ENCODE measurements around the gene UBE2Q1. TPM values are rescaled to one million over a fixed set of nuclear protein-coding genes. Genes with fewer than 3 reads are reported as not detected.

The UBE2Q1 gene
- total and polyA plus RNA-seq, 2 of the 8 experiments (the other 6 are each of a cell fraction or from before 2014, with no cell fraction given), result 13.2 to 95.8 TPM

DNA sequence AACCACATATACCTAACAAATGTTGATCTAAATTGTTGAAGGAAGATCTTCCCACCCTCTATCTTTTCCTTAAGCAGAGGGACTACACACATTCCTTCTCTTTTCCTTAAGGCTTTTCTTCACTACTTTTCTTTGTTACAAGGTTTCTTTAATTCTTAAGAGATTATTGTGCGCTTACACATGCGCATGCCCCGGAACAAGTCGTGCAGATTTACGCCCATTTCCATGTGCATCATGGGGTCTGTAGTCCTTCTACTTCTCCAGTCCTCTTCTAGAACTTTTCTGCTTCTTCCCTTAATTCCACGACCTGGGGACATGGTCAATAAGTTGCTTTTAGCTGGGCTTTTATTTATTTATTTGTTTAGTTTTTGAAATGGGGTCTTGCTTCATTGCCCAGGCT is 7.4 kb upstream of the UBE2Q1 start (continued):
- TF ChIP-seq ZNF274 (IDR thresholded peaks at IDR 0.05; ENCODE audit: borderline replicate concordance, extremely low read depth, low read length) (no peak), TCF12 (IDR thresholded peaks at IDR 0.05; ENCODE audit: low read depth, low read length) (no peak), CHD2 (IDR thresholded peaks at IDR 0.05; ENCODE audit: low read length) (no peak), CREB1 (IDR thresholded peaks at IDR 0.05) (no peak)
- TF ChIP-seq, protein P1, sequence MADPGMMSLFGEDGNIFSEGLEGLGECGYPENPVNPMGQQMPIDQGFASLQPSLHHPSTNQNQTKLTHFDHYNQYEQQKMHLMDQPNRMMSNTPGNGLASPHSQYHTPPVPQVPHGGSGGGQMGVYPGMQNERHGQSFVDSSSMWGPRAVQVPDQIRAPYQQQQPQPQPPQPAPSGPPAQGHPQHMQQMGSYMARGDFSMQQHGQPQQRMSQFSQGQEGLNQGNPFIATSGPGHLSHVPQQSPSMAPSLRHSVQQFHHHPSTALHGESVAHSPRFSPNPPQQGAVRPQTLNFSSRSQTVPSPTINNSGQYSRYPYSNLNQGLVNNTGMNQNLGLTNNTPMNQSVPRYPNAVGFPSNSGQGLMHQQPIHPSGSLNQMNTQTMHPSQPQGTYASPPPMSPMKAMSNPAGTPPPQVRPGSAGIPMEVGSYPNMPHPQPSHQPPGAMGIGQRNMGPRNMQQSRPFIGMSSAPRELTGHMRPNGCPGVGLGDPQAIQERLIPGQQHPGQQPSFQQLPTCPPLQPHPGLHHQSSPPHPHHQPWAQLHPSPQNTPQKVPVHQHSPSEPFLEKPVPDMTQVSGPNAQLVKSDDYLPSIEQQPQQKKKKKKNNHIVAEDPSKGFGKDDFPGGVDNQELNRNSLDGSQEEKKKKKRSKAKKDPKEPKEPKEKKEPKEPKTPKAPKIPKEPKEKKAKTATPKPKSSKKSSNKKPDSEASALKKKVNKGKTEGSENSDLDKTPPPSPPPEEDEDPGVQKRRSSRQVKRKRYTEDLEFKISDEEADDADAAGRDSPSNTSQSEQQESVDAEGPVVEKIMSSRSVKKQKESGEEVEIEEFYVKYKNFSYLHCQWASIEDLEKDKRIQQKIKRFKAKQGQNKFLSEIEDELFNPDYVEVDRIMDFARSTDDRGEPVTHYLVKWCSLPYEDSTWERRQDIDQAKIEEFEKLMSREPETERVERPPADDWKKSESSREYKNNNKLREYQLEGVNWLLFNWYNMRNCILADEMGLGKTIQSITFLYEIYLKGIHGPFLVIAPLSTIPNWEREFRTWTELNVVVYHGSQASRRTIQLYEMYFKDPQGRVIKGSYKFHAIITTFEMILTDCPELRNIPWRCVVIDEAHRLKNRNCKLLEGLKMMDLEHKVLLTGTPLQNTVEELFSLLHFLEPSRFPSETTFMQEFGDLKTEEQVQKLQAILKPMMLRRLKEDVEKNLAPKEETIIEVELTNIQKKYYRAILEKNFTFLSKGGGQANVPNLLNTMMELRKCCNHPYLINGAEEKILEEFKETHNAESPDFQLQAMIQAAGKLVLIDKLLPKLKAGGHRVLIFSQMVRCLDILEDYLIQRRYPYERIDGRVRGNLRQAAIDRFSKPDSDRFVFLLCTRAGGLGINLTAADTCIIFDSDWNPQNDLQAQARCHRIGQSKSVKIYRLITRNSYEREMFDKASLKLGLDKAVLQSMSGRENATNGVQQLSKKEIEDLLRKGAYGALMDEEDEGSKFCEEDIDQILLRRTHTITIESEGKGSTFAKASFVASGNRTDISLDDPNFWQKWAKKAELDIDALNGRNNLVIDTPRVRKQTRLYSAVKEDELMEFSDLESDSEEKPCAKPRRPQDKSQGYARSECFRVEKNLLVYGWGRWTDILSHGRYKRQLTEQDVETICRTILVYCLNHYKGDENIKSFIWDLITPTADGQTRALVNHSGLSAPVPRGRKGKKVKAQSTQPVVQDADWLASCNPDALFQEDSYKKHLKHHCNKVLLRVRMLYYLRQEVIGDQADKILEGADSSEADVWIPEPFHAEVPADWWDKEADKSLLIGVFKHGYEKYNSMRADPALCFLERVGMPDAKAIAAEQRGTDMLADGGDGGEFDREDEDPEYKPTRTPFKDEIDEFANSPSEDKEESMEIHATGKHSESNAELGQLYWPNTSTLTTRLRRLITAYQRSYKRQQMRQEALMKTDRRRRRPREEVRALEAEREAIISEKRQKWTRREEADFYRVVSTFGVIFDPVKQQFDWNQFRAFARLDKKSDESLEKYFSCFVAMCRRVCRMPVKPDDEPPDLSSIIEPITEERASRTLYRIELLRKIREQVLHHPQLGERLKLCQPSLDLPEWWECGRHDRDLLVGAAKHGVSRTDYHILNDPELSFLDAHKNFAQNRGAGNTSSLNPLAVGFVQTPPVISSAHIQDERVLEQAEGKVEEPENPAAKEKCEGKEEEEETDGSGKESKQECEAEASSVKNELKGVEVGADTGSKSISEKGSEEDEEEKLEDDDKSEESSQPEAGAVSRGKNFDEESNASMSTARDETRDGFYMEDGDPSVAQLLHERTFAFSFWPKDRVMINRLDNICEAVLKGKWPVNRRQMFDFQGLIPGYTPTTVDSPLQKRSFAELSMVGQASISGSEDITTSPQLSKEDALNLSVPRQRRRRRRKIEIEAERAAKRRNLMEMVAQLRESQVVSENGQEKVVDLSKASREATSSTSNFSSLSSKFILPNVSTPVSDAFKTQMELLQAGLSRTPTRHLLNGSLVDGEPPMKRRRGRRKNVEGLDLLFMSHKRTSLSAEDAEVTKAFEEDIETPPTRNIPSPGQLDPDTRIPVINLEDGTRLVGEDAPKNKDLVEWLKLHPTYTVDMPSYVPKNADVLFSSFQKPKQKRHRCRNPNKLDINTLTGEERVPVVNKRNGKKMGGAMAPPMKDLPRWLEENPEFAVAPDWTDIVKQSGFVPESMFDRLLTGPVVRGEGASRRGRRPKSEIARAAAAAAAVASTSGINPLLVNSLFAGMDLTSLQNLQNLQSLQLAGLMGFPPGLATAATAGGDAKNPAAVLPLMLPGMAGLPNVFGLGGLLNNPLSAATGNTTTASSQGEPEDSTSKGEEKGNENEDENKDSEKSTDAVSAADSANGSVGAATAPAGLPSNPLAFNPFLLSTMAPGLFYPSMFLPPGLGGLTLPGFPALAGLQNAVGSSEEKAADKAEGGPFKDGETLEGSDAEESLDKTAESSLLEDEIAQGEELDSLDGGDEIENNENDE (IDR thresholded peaks at IDR 0.05; ENCODE audit: insufficient replicate concordance, low read length), result no peak

Data from H1 (cell line).